ENCODE measurements around the gene ZNF362.
"Not testable (repeated sequence)": the region's sequence is repeated elsewhere in the genome, so short reads cannot be mapped to it uniquely, and the experiment has no call there.

Gene ZNF362

DNA sequence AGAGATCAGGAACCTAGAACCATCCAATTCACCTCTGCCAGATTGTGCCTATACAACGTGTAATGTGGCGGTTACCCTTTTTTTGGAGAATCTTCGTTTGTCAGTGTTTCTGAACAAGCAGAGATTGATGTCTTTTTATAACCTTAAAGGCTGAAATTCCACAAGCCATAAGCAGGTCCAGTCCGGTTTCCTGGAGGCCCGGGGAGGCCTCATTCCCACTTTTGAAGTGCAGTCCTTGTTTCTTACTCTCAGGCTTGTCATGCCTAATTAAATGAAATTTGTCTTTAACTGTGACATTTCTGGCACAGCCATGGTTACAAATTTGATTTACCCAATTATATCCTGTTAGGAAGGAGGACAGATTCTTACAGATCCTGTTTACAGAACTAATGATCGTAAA lies 27.8 kb downstream of the ZNF362 start:
- no peak for TF ChIP-seq CTCF (IDR thresholded peaks at IDR 0.05; ENCODE audit: insufficient read depth, low read depth, low read length, missing control alignments)
- no peak overlapping the region for H3K4me3 ChIP-seq (ENCODE audit: low read length)
- DNase-seq (ENCODE audit: low read depth), result no peak

- no peak for DNase-seq (ENCODE audit: low read depth)
- TF ChIP-seq CTCF (IDR thresholded peaks at IDR 0.05; ENCODE audit: insufficient read depth, low read depth, low read length, missing control alignments), result no peak
- H3K4me3 ChIP-seq (ENCODE audit: low read length), result no peak overlapping the region
Measured at GRCh38 chr1:33286451-33287185, 30.3 kb downstream of the ZNF362 start.

DNA sequence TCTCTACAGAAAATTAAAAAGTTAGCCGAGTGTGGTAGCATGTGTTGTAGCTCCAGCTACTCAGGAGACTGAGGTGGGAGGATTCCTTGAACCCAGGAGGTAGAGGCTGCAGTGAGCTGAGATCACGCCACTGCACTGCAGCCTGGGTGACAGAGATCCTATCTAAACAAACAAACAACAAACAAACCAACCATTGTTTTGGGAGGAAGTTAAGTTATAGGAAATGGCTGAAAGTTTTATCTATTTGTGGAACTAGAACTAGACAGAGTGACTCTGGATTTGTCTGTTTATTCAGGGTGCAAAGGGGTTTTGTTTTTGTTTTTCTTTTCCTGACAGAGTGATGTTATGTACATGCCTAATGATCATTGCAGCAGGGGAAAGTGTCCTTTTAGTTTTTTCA lies 31.0 kb downstream of the ZNF362 start:
- H3K4me3 ChIP-seq (ENCODE audit: low read length), result no peak overlapping the region
- DNase-seq (ENCODE audit: low read depth), result no peak
- TF ChIP-seq CTCF (IDR thresholded peaks at IDR 0.05; ENCODE audit: insufficient read depth, low read depth, low read length, missing control alignments), result no peak

DNA sequence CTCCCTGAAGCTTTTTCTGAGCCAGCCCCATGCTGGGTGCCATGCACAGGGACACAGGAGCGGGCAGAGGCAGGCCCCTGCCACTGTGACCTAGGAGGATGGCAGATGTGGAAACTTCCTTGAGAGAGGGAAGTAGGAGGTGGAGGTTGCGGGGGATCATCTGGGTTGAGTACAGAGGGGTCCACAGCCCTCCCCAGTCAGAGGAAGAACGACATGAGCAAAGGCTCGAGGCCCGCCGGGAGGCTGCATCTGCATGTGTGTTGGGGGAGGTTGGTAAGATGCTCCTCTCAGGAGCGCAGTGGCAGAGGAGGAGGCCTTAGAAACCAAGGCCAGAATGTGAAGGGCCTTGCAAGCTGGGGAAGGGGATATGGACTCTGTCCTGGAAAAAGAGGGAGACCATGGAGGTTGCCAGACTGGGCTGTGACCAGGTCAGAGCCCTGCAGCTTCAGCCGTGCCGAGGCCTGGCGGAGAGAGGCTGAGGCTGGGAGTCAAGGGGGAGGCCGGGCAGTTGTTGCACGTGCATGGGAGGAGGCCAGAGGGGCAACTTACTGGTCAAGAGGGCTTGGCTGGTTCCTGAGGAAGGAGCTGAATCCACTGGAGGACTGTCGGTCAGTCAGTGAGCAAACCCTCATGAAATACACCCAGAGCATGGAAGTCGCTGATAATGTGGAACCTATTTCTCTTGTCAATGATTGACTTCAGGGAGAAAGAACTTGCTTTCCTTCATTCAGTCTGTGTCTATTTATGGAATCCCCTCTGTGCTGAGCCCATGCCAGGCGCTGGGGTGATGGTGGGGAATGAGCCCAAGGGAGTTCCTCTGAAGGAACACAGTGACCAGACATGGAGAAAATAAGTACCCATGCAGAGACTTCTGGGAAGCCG lies 32.9 kb downstream of the ZNF362 start:
- H3K4me3 ChIP-seq (ENCODE audit: low read length), result no peak overlapping the region
- no peak for TF ChIP-seq CTCF (IDR thresholded peaks at IDR 0.05; ENCODE audit: insufficient read depth, low read depth, low read length, missing control alignments)
- DNase-seq (ENCODE audit: low read depth), result no peak

DNA sequence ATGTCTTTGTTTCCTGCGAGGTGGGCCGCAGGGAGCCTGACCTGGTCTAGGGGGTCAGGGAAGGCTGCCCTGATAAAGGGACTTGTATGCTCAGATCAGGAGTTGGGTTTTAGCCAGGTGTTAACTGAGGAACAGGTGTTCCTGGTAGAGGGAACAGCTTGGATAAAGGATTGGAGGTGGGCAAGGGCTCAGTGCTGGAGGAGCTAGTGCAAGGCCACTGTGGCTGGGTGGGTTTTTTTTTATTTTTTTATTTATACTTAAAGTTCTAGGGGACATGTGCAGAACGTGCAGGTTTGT lies 33.5 kb downstream of the ZNF362 start:
- no peak for TF ChIP-seq CTCF (IDR thresholded peaks at IDR 0.05; ENCODE audit: insufficient read depth, low read depth, low read length, missing control alignments)
- H3K4me3 ChIP-seq (ENCODE audit: low read length), result no peak overlapping the region
- no peak for DNase-seq (ENCODE audit: low read depth)

GRCh38 chr1:33290615-33291014 lies 34.3 kb downstream of the ZNF362 start:
- not testable (repeated sequence) for H3K4me3 ChIP-seq (ENCODE audit: low read length); DNase-seq (ENCODE audit: low read depth)

DNA sequence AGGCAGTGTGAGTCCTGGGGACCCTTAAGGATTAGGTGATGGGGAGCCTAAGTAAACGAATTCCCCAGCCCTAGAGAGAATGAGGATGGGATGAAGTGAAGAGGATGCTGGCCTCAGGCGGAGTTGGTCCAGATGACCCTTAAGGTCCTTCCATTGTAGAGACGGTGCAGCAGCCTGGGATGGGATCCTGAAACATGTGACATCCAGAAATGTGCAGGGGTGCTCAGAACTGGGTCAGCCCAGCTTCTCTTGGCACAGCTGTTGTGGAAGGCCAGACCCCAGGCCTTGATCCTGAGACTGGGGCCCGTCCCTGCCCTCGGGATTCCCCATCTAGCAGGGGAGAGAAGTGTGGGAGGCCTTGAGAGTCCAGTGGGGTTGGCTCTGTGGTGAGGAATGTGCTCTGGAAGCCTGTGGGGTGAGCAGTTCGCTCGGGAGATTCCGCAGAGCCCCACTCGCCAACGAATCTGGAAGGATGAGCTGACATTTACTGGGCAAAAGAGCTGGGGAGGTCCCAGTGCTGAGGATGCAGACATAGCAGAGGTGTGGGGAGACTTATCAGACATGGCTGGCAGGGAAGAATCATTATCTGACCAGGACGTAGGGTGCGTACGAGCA lies 36.5 kb downstream of the ZNF362 start:
- no peak for TF ChIP-seq CTCF (IDR thresholded peaks at IDR 0.05; ENCODE audit: insufficient read depth, low read depth, low read length, missing control alignments)
- DNase-seq (ENCODE audit: low read depth), result no peak
- H3K4me3 ChIP-seq (ENCODE audit: low read length), result no peak overlapping the region
